HCT116 (cell line): ENCODE measurements around the gene NPHS1. TPM values are rescaled to one million over a fixed set of nuclear protein-coding genes. Genes with fewer than 3 reads are reported as not detected.

Experiments used
- ATAC-seq: fragments of 200-7000 bp; cut with Tn5 transposase; 2 replicates; pipeline ENCODE4 v1.9.1; 2020; ENCODE audit warnings: mild to moderate bottlenecking, moderate library complexity
- BruUV-seq: library from RNA; stranded (reverse); fragments of 400-500 nt; replicated peaks from 2 replicates; lab custom pipeline; 2021; lab: Mats Ljungman, UMichigan
- CTCF ChIA-PET: fragments of 300-600 bp; sonication (Branson Sonifier 250); formaldehyde crosslinking; loops from one replicate; lab custom pipeline; 2021; ENCODE audit warnings: antibody characterized with exemption; lab: Charles Lee
- POLR2A ChIA-PET: fragments of 300-600, 350-600 bp; sonication (Branson Sonifier 250); formaldehyde crosslinking; loops from one replicate; lab custom pipeline; 2021; ENCODE audit warnings: antibody characterized with exemption; lab: Charles Lee
- RAD21 ChIA-PET, 2 experiments: fragments of 300-600 bp; sonication (Branson Sonifier 250); formaldehyde crosslinking; loops; one replicate each; lab custom pipeline; 2023; ENCODE audit warnings: low total read pairs in 2 of 2; ENCODE audit not compliant: uncharacterized antibody in 2 of 2, unreplicated experiment in 2 of 2, low non-redundant PET in 1 of 2; lab: Charles Lee
- DNase-seq: peaks from one replicate; pipeline ENCODE4 v3.0.0-alpha.2; 2010; ENCODE audit warnings: low read depth, low spot score
- H2AFZ ChIP-seq: fragments of 200-600 bp; shearing (Covaris generic), sonication (generic); 2 replicates; pipeline ENCODE4 v1.6.1; 2017; ENCODE audit warnings: low read depth, mixed run types, mixed read lengths, antibody characterized with exemption, low read length; ENCODE audit not compliant: poor library complexity, severe bottlenecking
- H3K27ac ChIP-seq: 2 replicates; pipeline ENCODE4 v1.5.1; 2012; ENCODE audit warnings: low read depth, low read length
- H3K27me3 ChIP-seq: fragments of 200-600 bp; sonication (generic); 2 replicates; pipeline ENCODE4 v1.6.1; 2016; ENCODE audit warnings: mixed run types, low read length, mixed read lengths; ENCODE audit not compliant: insufficient read depth
- H3K36me3 ChIP-seq, 2 experiments: fragments of 200-500 bp in 1 of 2; fragments of 200-600 bp in 1 of 2; sonication (Bioruptor generic) in 1 of 2; sonication (generic) in 1 of 2; 2 replicates each; pipeline versions ENCODE4 v1.5.1 to v1.6.1; 2014 to 2016; ENCODE audit warnings: low read length in 2 of 2, inconsistent platforms in 1 of 2, mixed read lengths in 1 of 2, mixed run types in 1 of 2; ENCODE audit not compliant: insufficient read depth in 2 of 2, control insufficient read depth in 1 of 2
- H3K4me1 ChIP-seq, 2 experiments: fragments of 200-600 bp in 1 of 2; sonication (generic) in 1 of 2; 2 replicates each; pipeline versions ENCODE4 v1.5.1 to v1.6.1; 2012 to 2017; ENCODE audit warnings: low read length in 2 of 2, inconsistent platforms in 1 of 2, mild to moderate bottlenecking in 1 of 2, mixed read lengths in 1 of 2, mixed run types in 1 of 2, moderate library complexity in 1 of 2; ENCODE audit not compliant: insufficient read depth in 2 of 2, control insufficient read depth in 1 of 2
- H3K4me2 ChIP-seq: fragments of 200-600 bp; sonication (generic); 2 replicates; pipeline ENCODE4 v1.6.1; 2017; ENCODE audit warnings: mixed run types, low read length, mixed read lengths
- H3K4me3 ChIP-seq, 2 experiments: fragments of 200-600 bp in 1 of 2; sonication (generic) in 1 of 2; replicated peaks in 1 of 2; 2 replicates each; pipeline ENCODE4 v1.5.1; 2011 to 2016; ENCODE audit warnings: low read length in 2 of 2, control low read depth in 1 of 2, low read depth in 1 of 2, mild to moderate bottlenecking in 1 of 2, mixed read lengths in 1 of 2, mixed run types in 1 of 2
- H3K79me2 ChIP-seq: fragments of 200-600 bp; sonication (generic); 2 replicates; pipeline ENCODE4 v1.6.1; 2017; ENCODE audit warnings: mild to moderate bottlenecking, mixed run types, low read length, moderate library complexity, mixed read lengths; ENCODE audit not compliant: insufficient read depth
- H3K9ac ChIP-seq: fragments of 200-600 bp; sonication (generic); 2 replicates; pipeline ENCODE4 v1.6.1; 2016; ENCODE audit warnings: low read length, mixed read lengths
- H3K9me2 ChIP-seq: fragments of 200-600 bp; sonication (generic), shearing (Covaris generic); 2 replicates; pipeline ENCODE4 v1.6.1; 2017; ENCODE audit warnings: mixed run types, mild to moderate bottlenecking, moderate library complexity; ENCODE audit not compliant: insufficient read depth
- H3K9me3 ChIP-seq, 2 experiments: fragments of 200-500 bp in 1 of 2; fragments of 200-600 bp in 1 of 2; sonication (Bioruptor generic) in 1 of 2; sonication (generic) in 1 of 2; 2 replicates each; pipeline ENCODE4 v1.6.1; 2014 to 2017; ENCODE audit warnings: low read length in 2 of 2, mixed read lengths in 2 of 2, inconsistent platforms in 1 of 2, low read depth in 1 of 2, mild to moderate bottlenecking in 1 of 2, mixed run types in 1 of 2, moderate library complexity in 1 of 2; ENCODE audit not compliant: control insufficient read depth in 1 of 2, insufficient read depth in 1 of 2
- H4K20me1 ChIP-seq: fragments of 200-600 bp; sonication (generic), shearing (Covaris generic); 2 replicates; pipeline ENCODE4 v1.6.1; 2017; ENCODE audit warnings: mixed run types, mild to moderate bottlenecking, moderate library complexity; ENCODE audit not compliant: insufficient read depth
- CEBPB ChIP-seq: IDR thresholded peaks from 2 replicates; pipeline ENCODE4 v1.6.1; 2012; ENCODE audit warnings: low read depth
- EGR1 ChIP-seq: IDR thresholded peaks from 2 replicates; pipeline ENCODE4 v1.6.1; 2012; ENCODE audit warnings: low read depth
- ELF1 ChIP-seq: IDR thresholded peaks from 2 replicates; pipeline ENCODE4 v1.6.1; 2012; ENCODE audit warnings: low read depth, borderline replicate concordance
- EZH2 ChIP-seq: fragments of 200-600 bp; sonication (generic); IDR thresholded peaks from 2 replicates; pipeline ENCODE4 v1.6.1; 2017; ENCODE audit warnings: antibody characterized with exemption, mixed run types
- EZH2phosphoT487 ChIP-seq: fragments of 200-600 bp; IDR thresholded peaks from 2 replicates; pipeline ENCODE4 v1.6.1; 2018; ENCODE audit warnings: antibody characterized with exemption, borderline replicate concordance
- FOSL1 ChIP-seq: IDR thresholded peaks from 2 replicates; pipeline ENCODE4 v1.6.1; 2012; ENCODE audit warnings: low read depth
- JUND ChIP-seq: IDR thresholded peaks from 2 replicates; pipeline ENCODE4 v1.6.1; 2012
- POLR2A ChIP-seq: IDR thresholded peaks from 2 replicates; pipeline ENCODE4 v1.7.0; 2011; ENCODE audit warnings: borderline replicate concordance; ENCODE audit not compliant: insufficient read depth, insufficient read length; ENCODE audit errors: extremely low read depth
- RAD21 ChIP-seq: IDR thresholded peaks from 2 replicates; pipeline ENCODE4 v1.6.1; 2012; ENCODE audit warnings: low read depth, mild to moderate bottlenecking
- SP1 ChIP-seq: IDR thresholded peaks from 2 replicates; pipeline ENCODE4 v1.6.1; 2012; ENCODE audit warnings: low read depth
- SRF ChIP-seq: IDR thresholded peaks from 2 replicates; pipeline ENCODE4 v1.6.1; 2012; ENCODE audit warnings: low read depth
- TCF7L2 ChIP-seq: IDR thresholded peaks from 2 replicates; pipeline ENCODE4 v1.7.0; 2011; ENCODE audit warnings: borderline replicate concordance, inconsistent platforms; ENCODE audit not compliant: insufficient read depth, insufficient read length; ENCODE audit errors: extremely low read depth
- YY1 ChIP-seq: IDR thresholded peaks from 2 replicates; pipeline ENCODE4 v1.6.1; 2011; ENCODE audit warnings: low read length, low read depth, moderate library complexity, mild to moderate bottlenecking; ENCODE audit not compliant: insufficient replicate concordance; ENCODE audit errors: extremely low read depth
- ZFX ChIP-seq: fragments of 450-650 bp; IDR thresholded peaks from 2 replicates; pipeline ENCODE4 v1.6.1; 2017
- ZNF274 ChIP-seq: fragments of 200-500 bp; sonication (Bioruptor generic); IDR thresholded peaks from 2 replicates; pipeline ENCODE4 v1.6.1; 2014; ENCODE audit warnings: mild to moderate bottlenecking, low read depth, low read length, inconsistent platforms
- intact Hi-C: fragments of 100-400 bp; cut with micrococcal nuclease; formaldehyde crosslinking; loops from 2 replicates; pipeline ENCODE4 v1.10.0; 2022
- total RNA-seq: library from RNA; stranded (reverse); gene quantifications from one replicate; pipeline ENCODE4 v1.2.1, GENCODE V29; 2021; ENCODE audit not compliant: unreplicated experiment
- TF ChIP-seq, protein P1 (sequence below): IDR thresholded peaks from 2 replicates; pipeline ENCODE4 v1.6.1; 2012
- TF ChIP-seq, protein P2 (sequence below): IDR thresholded peaks from 2 replicates; pipeline ENCODE4 v1.6.1; 2011; ENCODE audit warnings: mild to moderate bottlenecking, low read length, moderate library complexity; ENCODE audit not compliant: insufficient replicate concordance; ENCODE audit errors: extremely low read depth
- TF ChIP-seq, protein P3 (sequence below): IDR thresholded peaks from 2 replicates; pipeline ENCODE4 v1.6.1; 2012; ENCODE audit warnings: low read depth
- TF ChIP-seq, protein P4 (sequence below): IDR thresholded peaks from 2 replicates; pipeline ENCODE4 v1.6.1; 2012
- TF ChIP-seq, protein P5 (sequence below), 3 experiments: fragments of 200-600 bp in 1 of 3; sonication (generic) in 1 of 3; IDR thresholded peaks in 2 of 3; conservative IDR thresholded peaks in 1 of 3; 2 replicates each; pipeline ENCODE4 v1.5.1; 2012 to 2017; ENCODE audit warnings: low read depth in 2 of 3, low read length in 2 of 3, antibody characterized with exemption in 1 of 3, borderline replicate concordance in 1 of 3, control low read depth in 1 of 3, mild to moderate bottlenecking in 1 of 3, mixed read lengths in 1 of 3, mixed run types in 1 of 3, moderate library complexity in 1 of 3; ENCODE audit not compliant: insufficient read depth in 1 of 3

The NPHS1 gene
- total RNA-seq, 1 experiment from 2014 or later = 0.57 TPM

DNA sequence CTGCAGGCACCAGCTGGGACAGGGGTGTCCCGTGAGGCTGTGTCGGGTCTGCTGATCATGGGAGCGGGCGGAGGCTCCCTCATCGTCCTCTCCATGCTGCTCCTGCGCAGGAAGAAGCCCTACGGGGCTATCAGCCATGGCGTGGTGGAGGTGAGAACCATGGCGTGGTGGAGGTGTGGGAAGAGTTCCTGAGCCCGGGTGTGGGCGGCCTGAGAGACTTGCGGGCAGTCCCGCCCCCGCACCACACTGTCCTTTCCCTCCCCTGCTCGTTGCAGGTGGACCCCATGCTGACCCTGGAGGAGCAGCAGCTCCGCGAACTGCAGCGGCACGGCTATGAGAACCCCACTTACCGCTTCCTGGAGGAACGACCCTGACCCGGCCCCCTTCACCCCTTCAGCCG, 26.8 kb upstream of the NPHS1 start:
- no peak overlapping the region for H2AFZ ChIP-seq
- no peak overlapping the region for H3K4me3 ChIP-seq
- no peak for DNase-seq
- no peaks in the 10 kb centered on the region for H3K27me3 ChIP-seq
- no peaks in the 10 kb centered on the region for H3K79me2 ChIP-seq
- H3K4me1 ChIP-seq = peaks cover 2 to 11% of the 10 kb centered on the region in 2 experiments; a peak in 2 of 4 replicates
- H3K9ac ChIP-seq = no peak overlapping the region
- TF ChIP-seq FOSL1 (no peak), JUND (no peak), POLR2A (no peak), ZFX (no peak), TCF7L2 (no peak), EZH2phosphoT487 (no peak), YY1 (no peak), CEBPB (no peak), RAD21 (no peak), EZH2 (no peak), EGR1 (no peak), ELF1 (no peak), ZNF274 (no peak), SRF (no peak), SP1 (no peak)
- TF ChIP-seq, protein P1, sequence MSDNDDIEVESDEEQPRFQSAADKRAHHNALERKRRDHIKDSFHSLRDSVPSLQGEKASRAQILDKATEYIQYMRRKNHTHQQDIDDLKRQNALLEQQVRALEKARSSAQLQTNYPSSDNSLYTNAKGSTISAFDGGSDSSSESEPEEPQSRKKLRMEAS = no peak
- TF ChIP-seq, protein P2, sequence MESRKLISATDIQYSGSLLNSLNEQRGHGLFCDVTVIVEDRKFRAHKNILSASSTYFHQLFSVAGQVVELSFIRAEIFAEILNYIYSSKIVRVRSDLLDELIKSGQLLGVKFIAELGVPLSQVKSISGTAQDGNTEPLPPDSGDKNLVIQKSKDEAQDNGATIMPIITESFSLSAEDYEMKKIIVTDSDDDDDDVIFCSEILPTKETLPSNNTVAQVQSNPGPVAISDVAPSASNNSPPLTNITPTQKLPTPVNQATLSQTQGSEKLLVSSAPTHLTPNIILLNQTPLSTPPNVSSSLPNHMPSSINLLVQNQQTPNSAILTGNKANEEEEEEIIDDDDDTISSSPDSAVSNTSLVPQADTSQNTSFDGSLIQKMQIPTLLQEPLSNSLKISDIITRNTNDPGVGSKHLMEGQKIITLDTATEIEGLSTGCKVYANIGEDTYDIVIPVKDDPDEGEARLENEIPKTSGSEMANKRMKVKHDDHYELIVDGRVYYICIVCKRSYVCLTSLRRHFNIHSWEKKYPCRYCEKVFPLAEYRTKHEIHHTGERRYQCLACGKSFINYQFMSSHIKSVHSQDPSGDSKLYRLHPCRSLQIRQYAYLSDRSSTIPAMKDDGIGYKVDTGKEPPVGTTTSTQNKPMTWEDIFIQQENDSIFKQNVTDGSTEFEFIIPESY = no peak
- TF ChIP-seq, protein P3, sequence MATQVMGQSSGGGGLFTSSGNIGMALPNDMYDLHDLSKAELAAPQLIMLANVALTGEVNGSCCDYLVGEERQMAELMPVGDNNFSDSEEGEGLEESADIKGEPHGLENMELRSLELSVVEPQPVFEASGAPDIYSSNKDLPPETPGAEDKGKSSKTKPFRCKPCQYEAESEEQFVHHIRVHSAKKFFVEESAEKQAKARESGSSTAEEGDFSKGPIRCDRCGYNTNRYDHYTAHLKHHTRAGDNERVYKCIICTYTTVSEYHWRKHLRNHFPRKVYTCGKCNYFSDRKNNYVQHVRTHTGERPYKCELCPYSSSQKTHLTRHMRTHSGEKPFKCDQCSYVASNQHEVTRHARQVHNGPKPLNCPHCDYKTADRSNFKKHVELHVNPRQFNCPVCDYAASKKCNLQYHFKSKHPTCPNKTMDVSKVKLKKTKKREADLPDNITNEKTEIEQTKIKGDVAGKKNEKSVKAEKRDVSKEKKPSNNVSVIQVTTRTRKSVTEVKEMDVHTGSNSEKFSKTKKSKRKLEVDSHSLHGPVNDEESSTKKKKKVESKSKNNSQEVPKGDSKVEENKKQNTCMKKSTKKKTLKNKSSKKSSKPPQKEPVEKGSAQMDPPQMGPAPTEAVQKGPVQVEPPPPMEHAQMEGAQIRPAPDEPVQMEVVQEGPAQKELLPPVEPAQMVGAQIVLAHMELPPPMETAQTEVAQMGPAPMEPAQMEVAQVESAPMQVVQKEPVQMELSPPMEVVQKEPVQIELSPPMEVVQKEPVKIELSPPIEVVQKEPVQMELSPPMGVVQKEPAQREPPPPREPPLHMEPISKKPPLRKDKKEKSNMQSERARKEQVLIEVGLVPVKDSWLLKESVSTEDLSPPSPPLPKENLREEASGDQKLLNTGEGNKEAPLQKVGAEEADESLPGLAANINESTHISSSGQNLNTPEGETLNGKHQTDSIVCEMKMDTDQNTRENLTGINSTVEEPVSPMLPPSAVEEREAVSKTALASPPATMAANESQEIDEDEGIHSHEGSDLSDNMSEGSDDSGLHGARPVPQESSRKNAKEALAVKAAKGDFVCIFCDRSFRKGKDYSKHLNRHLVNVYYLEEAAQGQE = no peak
- TF ChIP-seq, protein P4, sequence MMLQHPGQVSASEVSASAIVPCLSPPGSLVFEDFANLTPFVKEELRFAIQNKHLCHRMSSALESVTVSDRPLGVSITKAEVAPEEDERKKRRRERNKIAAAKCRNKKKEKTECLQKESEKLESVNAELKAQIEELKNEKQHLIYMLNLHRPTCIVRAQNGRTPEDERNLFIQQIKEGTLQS = no peak
- TF ChIP-seq, protein P5, sequence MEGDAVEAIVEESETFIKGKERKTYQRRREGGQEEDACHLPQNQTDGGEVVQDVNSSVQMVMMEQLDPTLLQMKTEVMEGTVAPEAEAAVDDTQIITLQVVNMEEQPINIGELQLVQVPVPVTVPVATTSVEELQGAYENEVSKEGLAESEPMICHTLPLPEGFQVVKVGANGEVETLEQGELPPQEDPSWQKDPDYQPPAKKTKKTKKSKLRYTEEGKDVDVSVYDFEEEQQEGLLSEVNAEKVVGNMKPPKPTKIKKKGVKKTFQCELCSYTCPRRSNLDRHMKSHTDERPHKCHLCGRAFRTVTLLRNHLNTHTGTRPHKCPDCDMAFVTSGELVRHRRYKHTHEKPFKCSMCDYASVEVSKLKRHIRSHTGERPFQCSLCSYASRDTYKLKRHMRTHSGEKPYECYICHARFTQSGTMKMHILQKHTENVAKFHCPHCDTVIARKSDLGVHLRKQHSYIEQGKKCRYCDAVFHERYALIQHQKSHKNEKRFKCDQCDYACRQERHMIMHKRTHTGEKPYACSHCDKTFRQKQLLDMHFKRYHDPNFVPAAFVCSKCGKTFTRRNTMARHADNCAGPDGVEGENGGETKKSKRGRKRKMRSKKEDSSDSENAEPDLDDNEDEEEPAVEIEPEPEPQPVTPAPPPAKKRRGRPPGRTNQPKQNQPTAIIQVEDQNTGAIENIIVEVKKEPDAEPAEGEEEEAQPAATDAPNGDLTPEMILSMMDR (IDR thresholded peaks at IDR 0.05 in 2 of 3, conservative IDR thresholded peaks at IDR 0.05 in 1 of 3; ENCODE audit: borderline replicate concordance in 1 of 3, insufficient read depth in 1 of 3, low read depth in 2 of 3, low read length in 2 of 3) = no peak
- H3K9me3 ChIP-seq = no peaks in the 10 kb centered on the region
- H3K27ac ChIP-seq = no peak overlapping the region
- peak overlapping the region; percentile 63 for H3K4me2 ChIP-seq
- CTCF ChIA-PET = interaction anchor here (0.6 to 1.5 kb wide), 4 partner anchors 9 to 185 kb away, joined by 3 to 12 read pairs (median 7); no protein-coding TSS in a partner anchor
- intact Hi-C loops = loop anchor here (2.0 kb wide), 1 partner anchor 50 kb away; no protein-coding TSS in a partner anchor
- POLR2A ChIA-PET = interaction anchor here (1.0 to 1.5 kb wide), 3 partner anchors 9 to 52 kb away, joined by 4 to 6 read pairs (median 6); partner anchors contain the start of gene APLP1
- RAD21 ChIA-PET = interaction anchor here (0.5 to 1.1 kb wide), 5 partner anchors 9 to 176 kb away, joined by 3 to 8 read pairs (median 3); no protein-coding TSS in a partner anchor
- H3K36me3 ChIP-seq = no peaks in the 10 kb centered on the region; a peak in 1 of 4 replicates
- ATAC-seq = no peak
- H4K20me1 ChIP-seq = no peaks in the 10 kb centered on the region
- H3K9me2 ChIP-seq = no peaks in the 10 kb centered on the region
- BruUV-seq = TSS peak; percentile 39
